Measurements from ENCODE around the gene RAC2.

The RAC2 gene

DNA sequence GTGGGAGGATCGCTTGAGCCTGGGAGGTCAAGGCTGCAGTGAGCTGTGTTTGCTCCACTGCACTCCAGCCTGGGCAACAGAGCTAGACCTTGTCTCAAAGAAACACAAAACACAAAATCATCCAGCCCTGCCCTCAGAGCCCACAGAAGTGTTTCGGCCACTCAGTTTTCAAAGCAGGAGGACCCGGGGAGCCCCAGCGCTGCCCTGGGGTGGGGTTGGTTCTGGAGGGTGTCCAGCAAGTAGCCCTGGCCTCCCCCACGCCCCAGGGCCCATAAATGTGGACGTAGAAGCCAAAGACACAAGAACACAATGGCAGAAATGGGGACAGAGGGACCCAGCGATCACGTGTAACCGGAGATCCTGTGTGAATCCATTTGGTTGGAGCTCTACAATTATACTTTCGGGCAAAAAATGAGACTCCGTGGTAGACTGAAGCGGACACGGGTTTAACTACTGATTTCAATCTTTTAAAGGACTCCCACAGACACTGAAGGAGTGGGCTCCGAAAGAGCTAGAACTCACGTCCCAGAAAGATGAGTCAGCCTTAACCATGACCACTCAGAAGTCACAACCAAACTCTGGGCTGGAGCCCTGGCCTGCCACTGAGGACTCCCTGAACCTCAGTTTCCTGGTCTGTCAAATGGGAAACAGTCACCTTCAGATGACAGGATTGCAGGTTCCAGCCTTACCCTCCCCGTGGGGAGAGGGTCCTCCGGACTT lies 29.2 kb upstream of the RAC2 start:
- H3K4me2 ChIP-seq (ENCODE audit: low read length) = no peak overlapping the region

GRCh38 chr22:37270928-37271650 lies 27.0 kb upstream of the RAC2 start:
- no peak overlapping the region for H3K27ac ChIP-seq (ENCODE audit: low read depth, low read length, poor library complexity, severe bottlenecking)
- TF ChIP-seq CTCF (IDR thresholded peaks at IDR 0.05; ENCODE audit: low read length) (no peak), EZH2 (IDR thresholded peaks at IDR 0.05; ENCODE audit: borderline replicate concordance, low read length) (no peak)
- H3K4me1 ChIP-seq (ENCODE audit: insufficient read depth, low read length, severe bottlenecking) = peaks cover 19% of the 10 kb centered on the region
- no peak overlapping the region for H2AFZ ChIP-seq (ENCODE audit: low read length)
- H3K9me2 ChIP-seq (ENCODE audit: low read depth, low read length) = no peaks in the 10 kb centered on the region
- H3K36me3 ChIP-seq (ENCODE audit: insufficient read depth, low read length) = no peaks in the 10 kb centered on the region
- H3K9ac ChIP-seq (ENCODE audit: low read length) = no peak overlapping the region
- no peaks in the 10 kb centered on the region for H4K20me1 ChIP-seq (ENCODE audit: insufficient read depth, low read length)
- H3K9me3 ChIP-seq (ENCODE audit: low read length) = no peaks in the 10 kb centered on the region
- H3K4me2 ChIP-seq (ENCODE audit: low read length) = no peak overlapping the region
- peaks cover 6% of the 10 kb centered on the region; the same call in 1 of the 2 replicates for H3K27me3 ChIP-seq (ENCODE audit: insufficient read depth, low read length)
- H3K79me2 ChIP-seq (ENCODE audit: insufficient read depth, low read length) = no peaks in the 10 kb centered on the region
- H3K4me3 ChIP-seq (ENCODE audit: low read depth, low read length, poor library complexity, severe bottlenecking) = no peak overlapping the region
- H3F3A ChIP-seq (ENCODE audit: insufficient read depth, low read length) = no peaks in the 10 kb centered on the region

More for the DNA sequence above, 29.2 kb upstream of the RAC2 start:
- H3K27me3 ChIP-seq (ENCODE audit: insufficient read depth, low read length) = peaks cover 6% of the 10 kb centered on the region; the same call in 1 of the 2 replicates
- no peak overlapping the region for H2AFZ ChIP-seq (ENCODE audit: low read length)
- no peak overlapping the region for H3K9ac ChIP-seq (ENCODE audit: low read length)
- TF ChIP-seq CTCF (IDR thresholded peaks at IDR 0.05; ENCODE audit: low read length) (no peak), EZH2 (IDR thresholded peaks at IDR 0.05; ENCODE audit: borderline replicate concordance, low read length) (no peak)
- H3K4me1 ChIP-seq (ENCODE audit: insufficient read depth, low read length, severe bottlenecking) = peaks cover 8% of the 10 kb centered on the region
- H3K9me2 ChIP-seq (ENCODE audit: low read depth, low read length) = no peaks in the 10 kb centered on the region
- H3K27ac ChIP-seq (ENCODE audit: low read depth, low read length, poor library complexity, severe bottlenecking) = no peak overlapping the region
- no peaks in the 10 kb centered on the region for H4K20me1 ChIP-seq (ENCODE audit: insufficient read depth, low read length)
- no peak overlapping the region for H3K4me3 ChIP-seq (ENCODE audit: low read depth, low read length, poor library complexity, severe bottlenecking)
- H3F3A ChIP-seq (ENCODE audit: insufficient read depth, low read length) = no peaks in the 10 kb centered on the region
- no peaks in the 10 kb centered on the region for H3K9me3 ChIP-seq (ENCODE audit: low read length)
- H3K36me3 ChIP-seq (ENCODE audit: insufficient read depth, low read length) = no peaks in the 10 kb centered on the region
- no peaks in the 10 kb centered on the region for H3K79me2 ChIP-seq (ENCODE audit: insufficient read depth, low read length)

GRCh38 chr22:37269936-37270678 lies 26.0 kb upstream of the RAC2 start:
- H3K36me3 ChIP-seq (ENCODE audit: insufficient read depth, low read length) = no peaks in the 10 kb centered on the region

More at GRCh38 chr22:37269936-37270678, 26.0 kb upstream of the RAC2 start:
- H2AFZ ChIP-seq (ENCODE audit: low read length) = no peak overlapping the region
- H3K9me2 ChIP-seq (ENCODE audit: low read depth, low read length) = no peaks in the 10 kb centered on the region
- H3K4me3 ChIP-seq (ENCODE audit: low read depth, low read length, poor library complexity, severe bottlenecking) = no peak overlapping the region
- H3K4me2 ChIP-seq (ENCODE audit: low read length) = no peak overlapping the region
- no peak overlapping the region for H3K27ac ChIP-seq (ENCODE audit: low read depth, low read length, poor library complexity, severe bottlenecking)
- no peak overlapping the region for H3K9ac ChIP-seq (ENCODE audit: low read length)
- TF ChIP-seq CTCF (IDR thresholded peaks at IDR 0.05; ENCODE audit: low read length) (no peak), EZH2 (IDR thresholded peaks at IDR 0.05; ENCODE audit: borderline replicate concordance, low read length) (no peak)
- H4K20me1 ChIP-seq (ENCODE audit: insufficient read depth, low read length) = no peaks in the 10 kb centered on the region
- H3K27me3 ChIP-seq (ENCODE audit: insufficient read depth, low read length) = peaks cover 6% of the 10 kb centered on the region; the same call in 1 of the 2 replicates
- no peaks in the 10 kb centered on the region for H3K9me3 ChIP-seq (ENCODE audit: low read length)
- H3K79me2 ChIP-seq (ENCODE audit: insufficient read depth, low read length) = no peaks in the 10 kb centered on the region
- H3K4me1 ChIP-seq (ENCODE audit: insufficient read depth, low read length, severe bottlenecking) = peaks cover 19% of the 10 kb centered on the region
- H3F3A ChIP-seq (ENCODE audit: insufficient read depth, low read length) = no peaks in the 10 kb centered on the region
